Measurements from ENCODE around the gene PKP3. TPM values are rescaled to one million over a fixed set of nuclear protein-coding genes. Genes with fewer than 3 reads are reported as not detected.

PKP3 gene
- total and polyA plus RNA-seq, 8 donors, result 26.3 to 356 (median 80.8) TPM

DNA sequence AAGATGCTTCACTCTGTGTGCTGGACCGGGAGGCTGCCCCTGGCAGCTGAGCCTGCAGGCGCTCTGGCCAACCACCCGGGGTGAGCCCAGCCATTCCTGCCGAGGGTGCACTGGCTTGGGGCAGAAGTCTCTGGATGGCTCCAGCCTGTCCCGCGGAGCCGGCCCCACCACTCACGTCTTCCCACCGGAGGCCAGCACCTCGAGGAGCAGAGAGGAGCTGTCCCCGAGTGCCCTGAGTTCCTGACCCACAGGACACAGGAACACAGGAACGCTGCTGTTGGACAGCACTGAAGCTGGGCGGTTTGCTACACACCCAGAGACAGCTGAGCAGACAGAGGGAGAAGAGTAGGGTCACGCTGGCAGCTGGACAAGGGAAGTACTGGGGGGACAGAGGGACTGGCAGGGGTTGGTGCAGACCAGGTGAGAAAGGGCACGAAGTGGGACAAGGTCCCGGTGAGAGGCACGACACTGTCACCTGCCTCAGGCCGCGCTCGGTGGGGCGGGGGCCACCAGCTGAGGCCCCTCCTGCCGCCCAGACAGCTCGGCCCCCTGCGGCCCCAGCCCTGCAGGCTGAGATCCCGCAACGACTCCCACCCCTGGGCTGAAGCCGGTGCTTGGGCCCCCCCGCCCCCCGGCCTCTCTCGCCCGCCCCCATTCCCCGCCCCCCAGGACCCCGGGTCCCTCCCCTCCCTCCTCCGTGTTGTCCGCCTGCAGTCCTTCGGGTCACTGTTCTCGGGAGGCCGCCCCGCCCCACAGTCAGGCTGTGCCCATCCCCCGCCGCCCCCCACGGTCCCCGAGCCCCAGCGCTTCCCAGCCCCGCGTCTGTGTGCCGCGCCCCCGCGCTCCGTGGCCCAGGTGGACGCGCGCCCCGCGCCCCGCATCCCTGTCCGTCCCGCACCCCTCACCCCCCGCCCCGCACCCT is 25.3 kb upstream of the PKP3 start:
- peaks cover 8 to 71% (median 46%) of the 10 kb centered on the region in 3 donors for H3K27me3 ChIP-seq
- peak overlapping the region; percentile 28 to 41 (median 35) for H3K4me3 ChIP-seq
- H3K27ac ChIP-seq, result no peak overlapping the region
- WGBS, 5 donors, result 3 to 8% (median 4%) methylated on average over 17 to 60 of the region's 61 CpGs
- peak in 1 of 2 donors; percentile 54 for DNase-seq
- no peaks in the 10 kb centered on the region for H3K9me3 ChIP-seq
- TF ChIP-seq, protein P1, sequence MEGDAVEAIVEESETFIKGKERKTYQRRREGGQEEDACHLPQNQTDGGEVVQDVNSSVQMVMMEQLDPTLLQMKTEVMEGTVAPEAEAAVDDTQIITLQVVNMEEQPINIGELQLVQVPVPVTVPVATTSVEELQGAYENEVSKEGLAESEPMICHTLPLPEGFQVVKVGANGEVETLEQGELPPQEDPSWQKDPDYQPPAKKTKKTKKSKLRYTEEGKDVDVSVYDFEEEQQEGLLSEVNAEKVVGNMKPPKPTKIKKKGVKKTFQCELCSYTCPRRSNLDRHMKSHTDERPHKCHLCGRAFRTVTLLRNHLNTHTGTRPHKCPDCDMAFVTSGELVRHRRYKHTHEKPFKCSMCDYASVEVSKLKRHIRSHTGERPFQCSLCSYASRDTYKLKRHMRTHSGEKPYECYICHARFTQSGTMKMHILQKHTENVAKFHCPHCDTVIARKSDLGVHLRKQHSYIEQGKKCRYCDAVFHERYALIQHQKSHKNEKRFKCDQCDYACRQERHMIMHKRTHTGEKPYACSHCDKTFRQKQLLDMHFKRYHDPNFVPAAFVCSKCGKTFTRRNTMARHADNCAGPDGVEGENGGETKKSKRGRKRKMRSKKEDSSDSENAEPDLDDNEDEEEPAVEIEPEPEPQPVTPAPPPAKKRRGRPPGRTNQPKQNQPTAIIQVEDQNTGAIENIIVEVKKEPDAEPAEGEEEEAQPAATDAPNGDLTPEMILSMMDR (IDR thresholded peaks at IDR 0.05), result no peak
- TF ChIP-seq EP300 (IDR thresholded peaks at IDR 0.05) (no peak), POLR2A (IDR thresholded peaks at IDR 0.05) (no peak), POLR2AphosphoS5 (IDR thresholded peaks at IDR 0.05) (no peak)
- intact Hi-C loops (cut with DNase I; ENCODE audit: low total_unique reads), result no loop called here
- H3K4me1 ChIP-seq, result peaks cover 9 to 19% (median 14%) of the 10 kb centered on the region in 4 donors
- H3K36me3 ChIP-seq, result no peaks in the 10 kb centered on the region

DNA sequence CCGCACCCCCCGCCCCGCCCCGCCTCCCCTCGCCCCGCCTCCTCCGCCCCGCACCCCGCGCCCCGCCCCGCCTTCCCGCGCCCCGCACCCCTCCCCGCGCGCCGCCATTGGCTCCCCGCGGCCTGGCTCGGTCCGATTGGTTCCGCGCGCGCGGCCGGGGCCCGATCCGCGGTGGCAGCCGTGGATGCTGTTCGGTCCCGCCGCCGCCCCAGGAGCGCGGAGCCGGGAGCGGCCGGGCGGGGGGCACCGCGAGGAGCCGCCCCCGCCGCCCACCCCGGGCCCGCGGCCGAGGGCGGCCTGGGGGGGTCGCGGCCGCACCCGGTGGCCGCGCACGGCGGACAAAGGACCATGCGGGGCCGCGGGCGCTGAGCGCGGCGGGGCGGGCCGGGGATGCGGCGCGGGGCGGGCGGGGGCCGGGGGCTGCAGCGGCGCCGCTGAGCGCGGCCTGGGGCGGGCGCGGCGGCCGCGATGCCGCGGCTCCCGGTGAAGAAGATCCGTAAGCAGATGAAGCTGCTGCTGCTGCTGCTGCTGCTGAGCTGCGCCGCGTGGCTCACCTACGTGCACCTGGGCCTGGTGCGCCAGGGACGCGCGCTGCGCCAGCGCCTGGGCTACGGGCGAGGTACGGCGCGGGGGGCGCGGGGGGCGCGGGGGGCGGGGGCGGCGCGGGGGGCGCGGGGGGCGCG is 24.5 kb upstream of the PKP3 start, which contains the start of gene B4GALNT4:
Gene B4GALNT4 (plus strand): TSS at position 164 of the 683 bp plus-strand sequence. CDS start 305 bp downstream, at position 469.
- H3K36me3 ChIP-seq, result no peaks in the 10 kb centered on the region
- H3K9me3 ChIP-seq, result no peaks in the 10 kb centered on the region
- WGBS, 5 donors, result 1 to 2% (median 1%) methylated on average over 30 to 105 of the region's 118 CpGs; no CpG with 5 or more reads in 1 of the 5 donors
- H3K27me3 ChIP-seq, result peaks cover 8 to 67% (median 42%) of the 10 kb centered on the region in 3 donors
- peak in 1 of 2 donors; percentile 81 for DNase-seq
- H3K27ac ChIP-seq, result no peak within 1 kb of the TSS
- TF ChIP-seq POLR2AphosphoS5 (IDR thresholded peaks at IDR 0.05), result no peak
- TF ChIP-seq, protein P1 (IDR thresholded peaks at IDR 0.05), result no peak
- TF ChIP-seq POLR2A (IDR thresholded peaks at IDR 0.05), result no peak
- TF ChIP-seq EP300 (IDR thresholded peaks at IDR 0.05), result no peak
- H3K4me3 ChIP-seq, result peak within 1 kb of the TSS; percentile 28 to 41 (median 35)
- intact Hi-C loops (cut with DNase I; ENCODE audit: low total_unique reads), result no loop called here
- peaks cover 9 to 19% (median 13%) of the 10 kb centered on the region in 4 donors for H3K4me1 ChIP-seq

DNA sequence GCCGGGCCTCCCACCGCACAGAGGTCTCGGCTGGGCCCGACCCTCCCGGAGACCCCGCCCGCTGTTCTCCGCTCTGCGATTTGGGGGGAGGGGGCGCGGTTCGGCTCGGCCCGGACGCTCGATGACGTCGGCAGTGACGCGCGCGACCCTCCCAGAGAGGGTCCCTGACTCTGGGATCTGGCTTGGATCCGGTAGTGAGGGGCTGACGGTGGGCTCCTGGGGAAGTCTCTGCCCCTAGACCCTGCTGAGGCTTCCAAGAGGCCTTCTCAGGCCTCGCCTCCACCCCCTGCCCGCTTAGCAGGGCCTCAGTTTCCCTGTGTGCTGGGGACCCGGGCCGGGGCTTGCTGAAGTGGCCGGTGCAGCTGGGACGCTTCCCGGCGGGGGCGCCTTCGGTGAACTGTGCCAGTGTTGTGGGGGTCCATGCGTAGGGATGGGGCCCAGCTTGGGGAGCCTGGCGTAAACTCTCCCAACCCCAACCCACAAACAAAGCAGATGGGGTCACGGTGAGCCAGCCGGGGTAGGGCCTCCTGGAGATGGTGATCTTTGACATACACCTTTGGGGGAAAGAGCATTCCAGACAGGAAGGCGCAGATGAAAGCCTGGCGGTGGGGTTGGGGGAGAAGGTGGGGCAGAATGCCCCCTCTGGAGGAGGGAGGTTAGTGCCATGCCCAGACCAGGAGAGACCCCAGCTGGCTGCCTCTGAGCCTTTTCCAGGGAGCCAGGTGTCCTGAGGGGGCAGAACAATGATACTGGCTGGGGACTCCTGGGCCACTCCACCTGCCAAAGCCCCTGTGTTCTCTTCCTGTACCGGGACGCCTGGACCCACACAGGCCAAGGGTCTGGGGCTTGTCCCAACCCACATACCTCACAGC is 23.7 kb upstream of the PKP3 start:
- 17 to 53% (median 20%) methylated on average over 17 to 42 of the region's 42 CpGs for WGBS, 5 donors
- Histone ChIP-seq H3K4me1 (peaks cover 9 to 19% (median 12%) of the 10 kb centered on the region in 4 donors), H3K36me3 (no peaks in the 10 kb centered on the region), H3K9me3 (no peaks in the 10 kb centered on the region), H3K4me3 (peak overlapping the region in 1 of 4 donors; percentile 39), H3K27me3 (peaks cover 8 to 61% (median 39%) of the 10 kb centered on the region in 3 donors), H3K27ac (no peak overlapping the region)
- intact Hi-C loops (cut with DNase I; ENCODE audit: low total_unique reads), result no loop called here
- peak in 1 of 2 donors; percentile 70 for DNase-seq
- TF ChIP-seq, protein P1 (IDR thresholded peaks at IDR 0.05), result no peak
- no peak for TF ChIP-seq POLR2A (IDR thresholded peaks at IDR 0.05)
- no peak for TF ChIP-seq EP300 (IDR thresholded peaks at IDR 0.05)
- TF ChIP-seq POLR2AphosphoS5 (IDR thresholded peaks at IDR 0.05), result no peak

All from stomach (tissue), 9 donors.